ENCODE results near the gene PUM1.

The PUM1 gene

GRCh38 chr1:30919025-30919881 is 146.3 kb downstream of the PUM1 start:
- no peak for DNase-seq

GRCh38 chr1:30916296-30916695 is 149.2 kb downstream of the PUM1 start:
- DNase-seq = no peak

- DNase-seq = no peak
Observed at GRCh38 chr1:30915491-30916230, 149.9 kb downstream of the PUM1 start.

- DNase-seq = no peak
Observed at GRCh38 chr1:30914931-30915330, 150.6 kb downstream of the PUM1 start.

- DNase-seq = no peak
Observed at GRCh38 chr1:30914587-30914922, 151.0 kb downstream of the PUM1 start.

GRCh38 chr1:30912913-30913652 is 152.4 kb downstream of the PUM1 start:
- DNase-seq = no peak

GRCh38 chr1:30912224-30912623 is 153.3 kb downstream of the PUM1 start:
- no peak for DNase-seq

GRCh38 chr1:30911059-30911954 is 154.2 kb downstream of the PUM1 start:
- DNase-seq = peak; percentile 76

- no peak for DNase-seq
Observed at GRCh38 chr1:30909365-30910068, 156.0 kb downstream of the PUM1 start.

GRCh38 chr1:30908696-30909364 is 156.7 kb downstream of the PUM1 start, which contains the start of gene SDC3:
TSS of gene SDC3 (minus strand) at chr1:30908758. CDS start at chr1:30908586, 172 bp downstream.
- peak; percentile 12 for DNase-seq

GRCh38 chr1:30908316-30908695 is 157.2 kb downstream of the PUM1 start:
- DNase-seq = no peak

GRCh38 chr1:30907481-30908315 is 157.8 kb downstream of the PUM1 start:
- DNase-seq = no peak

- DNase-seq = no peak
Observed at GRCh38 chr1:30906631-30907441, 158.7 kb downstream of the PUM1 start.

GRCh38 chr1:30905916-30906620 is 159.4 kb downstream of the PUM1 start:
- no peak for DNase-seq

- no peak for DNase-seq
Observed at GRCh38 chr1:30905403-30905802, 160.1 kb downstream of the PUM1 start.

GRCh38 chr1:30904962-30905335 is 160.6 kb downstream of the PUM1 start:
- no peak for DNase-seq

- DNase-seq = no peak
Observed at GRCh38 chr1:30904191-30904961, 161.1 kb downstream of the PUM1 start.
